OCI-LY3 (cell line): ENCODE data around the gene UBAP2.

ENCODE experiments used
- H2AFZ ChIP-seq: fragments of 200-600, 300-600 bp; shearing (Covaris generic); 2 replicates; pipeline ENCODE4 v1.6.0; 2014; ENCODE audit warnings: antibody characterized with exemption, low read depth, low read length
- H3K27ac ChIP-seq: fragments of 200-600, 300-600 bp; sonication (generic); 2 replicates; pipeline ENCODE4 v1.5.1; 2014; ENCODE audit warnings: mild to moderate bottlenecking, low read length, moderate library complexity, mixed read lengths
- H3K27me3 ChIP-seq: fragments of 200-600, 300-600 bp; sonication (generic); 2 replicates; pipeline ENCODE4 v1.6.1; 2014; ENCODE audit warnings: low read depth, low read length, mixed read lengths
- H3K36me3 ChIP-seq: fragments of 200-600, 300-600 bp; sonication (generic); replicated peaks from 2 replicates; pipeline ENCODE3; 2014; ENCODE audit warnings: low read depth, low read length, mixed read lengths
- H3K4me1 ChIP-seq: fragments of 300-600, 200-600 bp; sonication (generic); 2 replicates; pipeline ENCODE4 v1.6.1; 2014; ENCODE audit warnings: low read length, mixed read lengths
- H3K4me2 ChIP-seq: fragments of 200-600, 300-600 bp; sonication (generic); 2 replicates; pipeline ENCODE4 v1.6.1; 2014; ENCODE audit warnings: low read length, mixed read lengths
- H3K4me3 ChIP-seq: fragments of 300-600, 200-600 bp; sonication (generic); 2 replicates; pipeline ENCODE4 v1.5.1; 2014; ENCODE audit warnings: antibody characterized with exemption, mild to moderate bottlenecking, low read length, moderate library complexity
- H3K79me2 ChIP-seq: fragments of 300-600, 200-600 bp; shearing (Covaris generic); 2 replicates; pipeline ENCODE4 v1.6.1; 2014; ENCODE audit warnings: mild to moderate bottlenecking, low read length, mixed read lengths
- H3K9ac ChIP-seq: fragments of 300-600, 200-600 bp; shearing (Covaris generic); 2 replicates; pipeline ENCODE4 v1.6.0; 2014; ENCODE audit warnings: mild to moderate bottlenecking, low read length, moderate library complexity
- H3K9me3 ChIP-seq: fragments of 200-600, 300-600 bp; shearing (Covaris generic); 2 replicates; pipeline ENCODE4 v1.6.1; 2014; ENCODE audit warnings: low read length, mixed read lengths; ENCODE audit not compliant: insufficient read depth
- H4K20me1 ChIP-seq: fragments of 200-600, 300-600 bp; sonication (generic); 2 replicates; pipeline ENCODE4 v1.6.1; 2016; ENCODE audit warnings: low read length, mixed read lengths; ENCODE audit not compliant: insufficient read depth
- EZH2phosphoT487 ChIP-seq: fragments of 200-600 bp; shearing (Covaris generic); IDR thresholded peaks from 2 replicates; pipeline ENCODE4 v1.6.1; 2018; ENCODE audit warnings: antibody characterized with exemption, mixed run types, low read depth
- TF ChIP-seq, protein P1 (sequence below): fragments of 200-600, 300-600 bp; sonication (generic); IDR thresholded peaks from 2 replicates; pipeline ENCODE4 v1.5.1; 2014; ENCODE audit warnings: antibody characterized with exemption, low read length, low read depth

Gene UBAP2

DNA sequence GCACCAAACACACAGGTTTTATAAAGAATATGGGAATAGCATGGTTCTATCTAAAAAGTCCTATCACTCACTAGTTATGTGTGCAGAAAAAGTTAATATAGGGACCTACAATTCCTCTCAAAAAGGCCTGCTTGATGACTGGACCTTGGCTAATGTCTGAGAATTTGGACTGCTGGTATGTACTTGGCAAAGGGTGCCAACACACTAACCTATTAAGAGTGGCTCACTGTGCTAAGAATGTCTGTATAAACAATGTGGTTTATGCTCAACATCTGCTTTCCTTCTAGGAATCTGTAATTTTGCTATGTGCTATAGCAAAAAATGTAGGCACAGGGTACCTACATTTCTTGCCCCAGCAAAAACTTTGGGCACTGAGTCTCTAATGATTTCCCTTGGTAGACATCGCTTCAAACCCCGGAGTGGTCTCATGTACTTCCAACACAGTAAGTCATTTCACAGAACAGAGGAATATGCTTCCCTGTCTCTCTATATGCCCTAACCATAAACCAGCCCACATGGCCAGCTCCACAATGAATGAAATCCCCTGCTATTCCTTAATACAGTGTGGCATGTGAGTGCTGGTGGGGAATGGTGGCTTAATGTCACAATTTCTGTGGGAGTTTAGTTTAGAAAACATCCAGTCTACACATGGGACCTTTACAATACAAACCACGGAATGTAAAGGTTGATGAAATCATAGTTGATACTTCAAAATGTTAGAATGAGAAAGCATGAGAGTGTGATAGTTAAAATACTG, 101.7 kb downstream of the UBAP2 start:
- H3K4me2 ChIP-seq = no peak overlapping the region
- H3K36me3 ChIP-seq = peaks cover 55% of the 10 kb centered on the region
- H3K9ac ChIP-seq = no peak overlapping the region
- H2AFZ ChIP-seq = no peak overlapping the region
- H3K27me3 ChIP-seq = no peaks in the 10 kb centered on the region
- H3K4me3 ChIP-seq = no peak overlapping the region
- H4K20me1 ChIP-seq = 0 out of 2 replicates have a peak, but pooled peaks cover 3% of the 10 kb centered on the region
- H3K9me3 ChIP-seq = no peaks in the 10 kb centered on the region
- no peaks in the 10 kb centered on the region for H3K4me1 ChIP-seq
- H3K79me2 ChIP-seq = no peaks in the 10 kb centered on the region; the same call in 1 of the 2 replicates
- H3K27ac ChIP-seq = no peak overlapping the region
- no peak for TF ChIP-seq EZH2phosphoT487
- TF ChIP-seq, protein P1, sequence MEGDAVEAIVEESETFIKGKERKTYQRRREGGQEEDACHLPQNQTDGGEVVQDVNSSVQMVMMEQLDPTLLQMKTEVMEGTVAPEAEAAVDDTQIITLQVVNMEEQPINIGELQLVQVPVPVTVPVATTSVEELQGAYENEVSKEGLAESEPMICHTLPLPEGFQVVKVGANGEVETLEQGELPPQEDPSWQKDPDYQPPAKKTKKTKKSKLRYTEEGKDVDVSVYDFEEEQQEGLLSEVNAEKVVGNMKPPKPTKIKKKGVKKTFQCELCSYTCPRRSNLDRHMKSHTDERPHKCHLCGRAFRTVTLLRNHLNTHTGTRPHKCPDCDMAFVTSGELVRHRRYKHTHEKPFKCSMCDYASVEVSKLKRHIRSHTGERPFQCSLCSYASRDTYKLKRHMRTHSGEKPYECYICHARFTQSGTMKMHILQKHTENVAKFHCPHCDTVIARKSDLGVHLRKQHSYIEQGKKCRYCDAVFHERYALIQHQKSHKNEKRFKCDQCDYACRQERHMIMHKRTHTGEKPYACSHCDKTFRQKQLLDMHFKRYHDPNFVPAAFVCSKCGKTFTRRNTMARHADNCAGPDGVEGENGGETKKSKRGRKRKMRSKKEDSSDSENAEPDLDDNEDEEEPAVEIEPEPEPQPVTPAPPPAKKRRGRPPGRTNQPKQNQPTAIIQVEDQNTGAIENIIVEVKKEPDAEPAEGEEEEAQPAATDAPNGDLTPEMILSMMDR = no peak

DNA sequence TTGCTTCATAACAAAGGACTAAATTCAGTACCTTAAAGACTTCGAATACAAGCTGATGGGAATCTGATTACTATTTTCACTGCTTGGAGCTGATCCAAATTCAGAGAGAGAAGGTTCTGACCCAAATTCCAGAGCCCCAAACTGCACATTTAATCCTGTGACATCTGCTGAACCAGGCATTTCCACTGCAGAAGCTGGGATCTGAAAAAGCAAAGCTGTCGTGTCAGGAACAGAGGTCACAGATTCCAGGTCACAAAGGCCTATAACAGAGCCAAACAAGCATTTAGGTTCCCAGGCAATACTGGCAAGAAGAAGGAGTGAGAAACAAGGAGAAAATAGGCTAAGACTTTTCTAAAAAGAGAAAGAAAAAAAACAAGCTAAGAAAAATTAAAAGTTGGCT, 105.3 kb downstream of the UBAP2 start:
- no peaks in the 10 kb centered on the region for H3K27me3 ChIP-seq
- H2AFZ ChIP-seq = no peak overlapping the region
- H3K27ac ChIP-seq = no peak overlapping the region
- TF ChIP-seq, protein P1 = no peak
- TF ChIP-seq EZH2phosphoT487 = no peak
- no peaks in the 10 kb centered on the region for H3K9me3 ChIP-seq
- H3K4me2 ChIP-seq = no peak overlapping the region
- H3K4me1 ChIP-seq = no peaks in the 10 kb centered on the region
- no peak overlapping the region for H3K4me3 ChIP-seq
- no peak overlapping the region for H3K9ac ChIP-seq
- peaks cover 54% of the 10 kb centered on the region for H3K36me3 ChIP-seq
- H4K20me1 ChIP-seq = peaks cover 4% of the 10 kb centered on the region; the same call in 1 of the 2 replicates
- no peaks in the 10 kb centered on the region for H3K79me2 ChIP-seq

DNA sequence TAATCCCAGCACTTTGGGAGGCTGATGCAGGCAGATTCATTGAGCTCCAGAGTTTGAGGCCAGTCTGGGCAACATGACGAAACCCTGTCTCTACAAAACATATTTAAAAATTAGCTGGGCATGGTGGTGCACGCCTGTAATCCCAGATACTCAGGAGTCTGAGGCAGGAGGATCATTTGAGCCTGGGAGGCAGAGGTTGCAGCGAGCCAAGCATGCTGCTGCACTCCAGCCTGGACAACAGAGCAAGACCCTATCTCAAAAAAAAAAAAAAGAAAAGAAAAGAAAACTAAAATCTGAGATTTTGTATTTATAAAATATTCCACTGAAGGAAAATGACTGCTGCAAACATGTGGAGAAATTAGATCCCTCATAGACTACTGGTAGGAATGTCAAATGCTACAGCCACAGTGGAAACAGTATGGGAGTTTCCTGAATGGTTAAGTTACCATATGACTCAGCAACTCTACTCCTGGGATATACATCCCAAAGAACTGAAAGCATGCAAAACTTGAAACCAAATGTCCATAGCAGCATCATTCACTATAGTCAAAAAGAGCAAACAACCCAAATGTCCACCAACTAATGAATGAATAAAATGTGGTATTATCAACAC, 106.1 kb downstream of the UBAP2 start:
- H3K36me3 ChIP-seq = peaks cover 48% of the 10 kb centered on the region

More for the DNA sequence above, 106.1 kb downstream of the UBAP2 start:
- no peaks in the 10 kb centered on the region for H3K9me3 ChIP-seq
- TF ChIP-seq, protein P1 = no peak
- TF ChIP-seq EZH2phosphoT487 = no peak
- H3K9ac ChIP-seq = no peak overlapping the region
- no peak overlapping the region for H3K27ac ChIP-seq
- H3K4me3 ChIP-seq = no peak overlapping the region
- no peaks in the 10 kb centered on the region for H3K27me3 ChIP-seq
- no peaks in the 10 kb centered on the region for H3K4me1 ChIP-seq
- H2AFZ ChIP-seq = no peak overlapping the region
- no peaks in the 10 kb centered on the region for H3K79me2 ChIP-seq
- H4K20me1 ChIP-seq = peaks cover 4% of the 10 kb centered on the region; the same call in 1 of the 2 replicates
- no peak overlapping the region for H3K4me2 ChIP-seq
